ENCODE data around the gene CCBE1.

CCBE1 gene

DNA sequence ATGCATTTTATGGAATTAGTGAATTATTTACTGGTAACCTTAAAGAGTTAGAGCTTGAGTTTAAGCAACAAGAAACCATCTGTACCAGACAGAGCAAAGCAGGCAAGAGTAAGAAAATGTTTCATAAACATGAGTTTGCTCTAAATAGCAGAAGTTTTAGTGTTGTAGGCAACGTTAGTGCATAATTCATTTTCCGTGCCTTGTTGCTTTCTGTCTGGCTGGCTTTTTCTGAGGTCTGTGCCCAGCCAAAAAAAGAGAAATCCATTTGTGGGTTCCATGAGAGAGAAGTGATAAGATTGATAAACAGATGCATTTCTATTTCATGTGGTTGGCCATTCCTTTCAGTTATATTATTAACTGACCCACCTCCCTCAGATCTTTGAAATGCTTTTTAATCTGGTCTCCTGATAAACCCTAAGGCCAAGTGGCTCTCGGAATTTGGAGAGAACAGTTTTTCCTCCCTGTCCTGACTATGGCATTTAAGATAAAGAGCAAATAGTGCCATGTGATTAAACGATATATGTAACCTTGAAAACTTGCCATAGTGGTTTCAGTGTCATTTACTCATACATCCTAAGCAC is 198.6 kb downstream of the CCBE1 start:
- no peak for DNase-seq (ENCODE audit: low read depth in 2 of 2)

DNA sequence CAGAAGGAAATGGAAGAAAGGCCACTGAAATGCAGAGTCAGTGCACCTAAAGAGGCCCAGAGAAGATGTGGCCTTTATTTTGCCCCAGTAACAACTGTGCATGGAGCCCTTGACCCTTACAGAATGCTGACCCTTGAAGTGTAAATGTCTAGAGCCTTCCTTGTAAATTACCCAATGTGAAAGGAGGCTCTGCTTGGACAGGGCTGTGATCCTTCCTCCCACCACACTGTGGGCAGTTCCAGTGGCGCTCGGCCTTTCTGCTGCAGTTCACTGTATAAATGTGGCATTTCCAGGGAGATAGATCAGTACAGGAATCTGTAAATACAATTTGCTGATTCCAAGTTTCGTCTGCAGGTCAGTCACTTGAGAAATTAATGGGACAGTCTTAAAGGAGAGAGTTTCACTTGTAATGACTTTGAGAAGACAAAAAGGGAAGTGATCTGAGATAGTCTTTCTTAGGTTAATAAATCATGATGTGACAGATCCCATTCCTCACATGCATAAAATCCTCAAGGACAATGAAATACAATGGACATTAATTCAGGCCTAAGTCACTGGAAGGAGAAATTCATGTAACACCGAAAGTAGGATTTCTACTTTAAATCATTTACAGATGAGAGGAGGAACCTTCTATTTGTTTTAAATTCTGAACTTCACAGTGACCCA is 204.3 kb downstream of the CCBE1 start:
- DNase-seq (ENCODE audit: low read depth in 2 of 2): no peak

DNA sequence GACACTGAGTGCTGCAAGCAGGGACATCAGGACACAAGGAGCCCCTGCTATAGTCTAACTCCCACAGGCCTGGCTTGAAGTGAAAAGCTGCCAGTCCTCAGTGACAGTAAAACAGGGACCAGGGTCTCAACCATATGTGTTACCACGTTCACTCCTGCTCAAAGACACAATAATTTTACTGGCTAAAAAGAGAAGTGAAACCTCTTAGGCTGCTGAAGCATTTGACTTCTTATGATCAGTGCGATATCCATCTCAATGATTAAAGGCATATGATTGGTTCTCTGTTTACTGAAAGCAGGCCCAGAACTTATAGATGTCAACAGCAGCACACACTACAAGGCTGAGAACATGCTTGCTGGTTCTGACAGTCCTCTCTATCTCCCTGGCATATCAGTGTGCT is 208.3 kb downstream of the CCBE1 start:
- DNase-seq (ENCODE audit: low read depth in 2 of 2): no peak

DNA sequence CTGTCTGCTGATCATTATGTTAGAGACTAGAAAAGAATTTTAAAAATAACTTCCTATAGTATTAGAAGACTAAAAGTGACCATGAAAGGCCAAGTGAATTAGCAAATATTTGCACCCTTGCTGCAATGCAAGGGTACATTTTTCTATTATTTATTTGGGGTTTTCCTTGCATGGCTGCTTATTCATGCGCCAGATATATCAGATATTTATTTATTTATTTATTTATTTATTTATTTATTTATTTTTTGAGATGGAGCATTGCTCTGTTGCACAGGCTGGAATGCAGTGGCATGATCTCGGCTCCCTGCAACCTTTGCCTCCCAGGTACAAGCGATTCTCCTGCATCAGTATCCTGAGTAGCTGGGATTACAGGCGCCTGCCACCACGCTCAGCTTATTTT is 211.8 kb downstream of the CCBE1 start:
- no peak for DNase-seq (ENCODE audit: low read depth in 2 of 2)

DNA sequence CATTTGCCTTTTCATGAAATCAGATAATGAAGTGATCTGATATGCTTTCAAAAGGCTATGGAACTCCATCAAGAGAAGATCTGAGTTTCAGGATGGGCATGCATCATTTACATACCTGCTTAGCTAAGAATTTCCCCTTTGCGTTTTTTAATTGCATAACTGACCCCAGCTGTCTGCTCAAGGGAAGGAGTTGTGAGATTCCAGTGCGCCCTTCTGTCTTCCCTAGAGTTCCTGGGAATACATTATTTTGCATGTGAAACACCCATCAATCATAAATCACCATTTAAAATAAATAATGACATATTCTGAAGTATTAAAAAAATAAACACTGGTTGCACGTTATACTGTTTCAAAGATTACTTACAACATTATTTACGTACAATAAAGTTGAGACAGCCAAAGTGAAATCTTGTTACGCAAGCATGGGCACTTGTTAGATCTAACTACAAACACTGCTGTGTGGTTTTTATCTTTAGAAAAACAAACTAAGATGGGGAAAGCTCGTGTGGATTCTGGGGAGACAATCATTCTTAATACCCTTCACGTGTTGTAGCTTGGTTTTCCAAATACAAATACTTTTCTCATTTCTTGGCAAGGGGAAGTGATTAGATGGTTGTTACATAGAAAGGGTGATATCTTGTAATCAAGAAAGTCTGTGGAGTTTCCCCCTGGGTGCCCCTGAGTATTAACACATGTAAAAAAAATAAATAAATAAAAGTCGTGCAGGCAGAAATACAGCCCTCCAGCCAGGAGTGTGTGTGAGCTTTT is 212.5 kb downstream of the CCBE1 start:
- DNase-seq (ENCODE audit: low read depth in 2 of 2): no peak

DNA sequence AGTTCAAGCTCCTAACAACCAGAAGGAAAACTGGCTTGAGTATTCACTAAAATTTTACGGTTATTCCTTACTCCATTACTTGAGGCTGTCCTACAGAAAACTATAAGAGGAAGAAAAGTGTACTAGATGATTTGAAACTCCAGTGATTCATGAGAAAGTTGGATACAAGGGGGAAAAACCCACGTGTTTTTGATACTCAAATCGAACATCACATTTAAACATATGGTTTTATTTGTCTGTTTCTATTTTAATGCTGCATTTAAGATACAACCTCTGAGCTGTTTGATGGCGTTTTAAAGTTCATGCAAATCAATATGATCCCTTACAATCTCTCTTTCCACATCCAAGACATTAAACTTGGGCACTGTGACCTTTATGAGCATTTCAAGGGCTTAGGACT is 213.1 kb downstream of the CCBE1 start:
- DNase-seq (ENCODE audit: low read depth in 2 of 2): no peak

DNA sequence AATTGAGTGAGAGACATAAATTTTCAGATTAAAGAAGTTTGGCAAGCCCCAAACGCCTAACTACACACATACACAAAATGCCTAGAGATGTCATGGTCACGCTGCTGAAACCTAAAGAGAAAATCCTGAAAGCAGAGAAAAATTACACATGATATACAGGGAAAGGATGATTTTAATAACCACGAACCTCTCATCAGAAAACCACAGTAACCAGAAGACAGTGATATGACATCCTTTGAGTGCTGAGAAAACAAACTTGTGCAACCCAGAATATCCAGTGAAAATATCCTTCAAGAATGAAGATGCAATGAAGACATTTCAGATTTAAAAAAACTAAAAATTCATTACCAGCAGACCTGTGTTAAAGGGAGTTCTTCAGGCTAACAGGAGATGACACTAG is 215.8 kb downstream of the CCBE1 start:
- DNase-seq (ENCODE audit: low read depth in 2 of 2): no peak

DNA sequence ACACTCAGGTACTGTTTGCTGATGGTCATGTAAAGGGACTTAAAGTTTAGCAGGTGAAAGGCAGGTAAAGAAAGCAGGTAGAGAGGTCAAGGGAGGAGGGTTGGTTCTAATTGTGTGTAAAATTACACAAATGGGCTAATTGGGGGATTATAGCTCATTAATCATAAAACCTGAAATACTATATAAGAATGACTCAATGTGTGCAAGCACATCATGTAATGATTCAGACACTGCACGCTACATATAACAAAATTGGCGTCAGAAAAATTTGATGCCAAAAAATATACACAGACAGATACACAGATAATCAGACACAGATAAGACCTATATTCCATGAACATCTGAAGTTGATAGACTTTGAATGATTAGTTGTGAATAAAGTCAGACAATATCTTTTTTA is 217.4 kb downstream of the CCBE1 start:
- no peak for DNase-seq (ENCODE audit: low read depth in 2 of 2)

DNA sequence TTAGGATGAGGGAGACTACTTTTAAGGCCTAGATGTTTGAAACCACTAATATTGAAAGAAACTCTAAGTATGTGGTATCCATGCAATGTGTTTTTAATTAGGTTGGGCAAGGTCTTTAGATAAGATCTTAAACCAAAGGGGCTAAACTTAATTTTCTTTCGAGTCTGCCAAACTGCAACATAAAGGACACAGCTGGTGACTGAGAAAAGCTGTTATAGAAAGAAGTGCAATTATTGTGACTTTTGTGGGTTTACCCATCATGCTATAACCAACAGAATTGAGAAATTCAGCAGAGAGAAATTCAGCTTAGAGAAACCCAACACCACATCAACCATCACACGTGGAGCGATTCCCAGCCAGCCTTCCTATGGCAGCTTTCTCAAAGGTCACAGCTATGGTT is 218.6 kb downstream of the CCBE1 start:
- no peak for DNase-seq (ENCODE audit: low read depth in 2 of 2)

DNA sequence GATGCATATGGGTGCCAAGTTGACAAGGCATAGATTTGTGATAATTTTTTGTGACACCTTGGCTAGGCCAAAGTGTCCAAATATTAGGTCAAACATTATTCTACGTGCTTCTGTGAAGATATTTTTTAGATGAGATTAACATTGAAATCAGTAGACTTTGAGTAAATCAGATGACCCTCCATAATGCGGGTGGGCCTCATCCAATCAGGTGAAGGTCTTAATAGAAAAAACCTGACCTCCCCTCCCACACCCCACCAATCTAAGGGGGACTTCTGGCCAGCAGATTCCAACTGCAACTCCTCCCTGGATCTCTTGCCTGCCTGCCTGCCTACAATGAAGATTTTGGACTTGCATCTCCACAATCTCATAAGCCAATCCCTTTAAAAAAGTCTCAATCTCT is 219.4 kb downstream of the CCBE1 start:
- DNase-seq (ENCODE audit: low read depth in 2 of 2): no peak

DNA sequence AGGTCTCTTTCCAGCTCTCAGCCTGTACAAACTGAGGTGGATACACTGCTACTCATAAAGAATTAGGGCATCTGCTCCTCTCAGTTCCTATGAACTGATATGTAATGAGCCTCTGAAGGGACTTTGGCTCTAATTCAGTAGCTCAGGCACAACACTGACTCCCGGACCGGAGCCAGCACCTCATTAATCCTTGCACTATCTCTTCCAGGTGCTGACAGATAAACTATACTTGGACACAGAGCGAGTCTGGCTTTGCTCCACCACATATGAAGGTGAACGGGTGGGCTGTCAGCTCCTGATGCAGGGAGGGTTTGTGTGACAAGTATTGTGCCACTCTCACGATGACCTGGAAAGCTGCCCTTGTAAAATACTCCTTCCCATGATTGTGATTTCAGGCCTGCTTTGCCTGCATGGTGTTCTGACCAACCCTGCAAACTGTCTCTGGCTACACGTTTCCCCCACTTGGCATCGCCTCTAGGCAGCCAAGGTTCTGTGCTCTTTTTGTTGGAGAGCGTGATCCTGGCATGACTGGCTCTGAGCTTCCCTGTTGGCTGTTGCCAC is 226.6 kb downstream of the CCBE1 start:
- no peak for DNase-seq (ENCODE audit: low read depth in 2 of 2)

DNA sequence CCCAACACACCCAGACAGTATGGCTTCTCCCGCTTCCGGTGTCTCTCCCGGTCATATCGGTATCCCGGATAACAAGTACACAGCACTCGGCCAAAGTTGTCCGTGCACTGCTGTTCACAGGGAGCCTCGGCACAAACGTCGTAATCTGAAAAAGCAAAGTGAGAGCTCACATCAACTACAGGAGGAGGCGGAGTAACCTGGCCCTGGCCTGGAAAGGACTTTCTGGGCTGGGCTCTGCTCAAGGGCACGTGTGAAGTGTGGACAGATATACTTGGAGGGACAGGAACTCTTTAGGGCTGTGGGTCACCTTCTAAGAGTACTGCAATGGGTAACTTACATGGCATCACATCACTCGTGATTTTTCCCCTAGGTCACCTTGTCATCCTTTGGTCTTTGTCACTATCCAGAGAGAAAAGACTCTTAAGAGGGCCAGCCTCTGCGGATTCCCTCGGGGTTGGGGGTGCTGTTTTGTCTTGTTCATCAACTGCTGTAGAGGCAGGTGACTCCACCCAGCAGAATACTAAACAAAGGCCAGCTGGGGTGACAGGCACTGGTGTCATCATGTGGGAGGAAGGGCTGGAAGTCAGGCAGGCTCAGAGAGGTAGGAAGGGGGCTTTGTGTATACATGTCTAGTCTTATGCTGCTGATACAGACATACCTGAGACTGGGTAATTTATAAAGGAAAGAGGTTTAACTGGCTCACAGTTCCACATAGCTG is 227.6 kb downstream of the CCBE1 start:
- no peak for DNase-seq (ENCODE audit: low read depth in 2 of 2)

DNA sequence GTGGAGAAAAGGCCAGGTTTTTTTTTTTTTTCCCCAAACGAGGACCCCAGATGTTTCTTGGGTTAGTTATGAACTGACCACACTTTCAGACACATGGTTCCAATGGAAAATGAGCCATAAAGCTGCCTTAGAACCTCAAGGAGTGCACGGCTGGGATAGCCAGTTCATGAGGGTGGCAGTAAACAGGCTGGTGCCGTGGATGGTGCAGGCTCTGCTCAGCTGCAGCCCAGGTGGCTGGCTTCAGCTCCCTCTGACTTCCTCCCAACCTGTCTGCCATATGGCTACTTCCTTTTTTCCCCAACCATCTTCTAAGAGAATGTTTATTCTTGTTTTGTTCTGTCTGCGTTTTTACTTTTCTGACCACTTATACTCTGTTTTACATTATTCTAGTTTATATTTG is 228.4 kb downstream of the CCBE1 start:
- no peak for DNase-seq (ENCODE audit: low read depth in 2 of 2)

DNA sequence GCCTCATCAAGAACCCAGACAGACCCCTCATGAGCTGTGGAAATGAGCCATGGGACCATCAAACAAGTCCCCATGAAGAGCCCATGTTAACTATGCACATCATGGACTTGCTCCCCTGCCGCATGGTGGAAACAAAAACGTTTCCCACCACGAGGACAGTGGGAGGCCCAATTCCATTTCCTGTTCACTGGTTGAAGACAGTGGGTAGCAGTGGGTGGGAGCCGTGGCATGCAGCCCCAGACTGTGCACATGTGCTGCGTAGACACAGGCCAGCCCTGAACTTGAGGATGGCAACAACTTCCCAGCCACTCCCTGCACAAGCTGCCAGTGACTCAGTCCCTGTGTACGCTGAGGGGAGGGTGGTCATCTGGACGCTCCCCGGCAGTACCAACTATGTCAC is 229.7 kb downstream of the CCBE1 start:
- DNase-seq (ENCODE audit: low read depth in 2 of 2): no peak

DNA sequence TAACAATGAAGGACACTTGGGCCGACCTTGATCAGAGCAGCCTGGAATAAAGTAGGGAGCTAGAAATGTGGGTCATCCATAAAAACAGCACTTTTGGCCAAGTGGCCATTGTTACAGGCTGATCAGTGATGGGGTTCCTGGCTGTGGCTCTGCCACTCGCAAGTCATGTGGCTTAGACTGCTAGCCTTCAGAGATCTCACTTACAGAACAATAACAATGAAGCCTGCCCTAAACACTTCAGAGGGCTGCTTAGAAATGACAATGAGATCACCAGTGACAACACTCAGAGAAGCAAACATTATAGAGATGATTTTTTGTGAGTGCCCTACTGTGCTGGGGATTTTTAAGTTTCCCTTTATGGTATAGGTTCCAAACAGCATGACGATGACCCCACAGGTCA is 230.2 kb downstream of the CCBE1 start:
- no peak for DNase-seq (ENCODE audit: low read depth in 2 of 2)

DNA sequence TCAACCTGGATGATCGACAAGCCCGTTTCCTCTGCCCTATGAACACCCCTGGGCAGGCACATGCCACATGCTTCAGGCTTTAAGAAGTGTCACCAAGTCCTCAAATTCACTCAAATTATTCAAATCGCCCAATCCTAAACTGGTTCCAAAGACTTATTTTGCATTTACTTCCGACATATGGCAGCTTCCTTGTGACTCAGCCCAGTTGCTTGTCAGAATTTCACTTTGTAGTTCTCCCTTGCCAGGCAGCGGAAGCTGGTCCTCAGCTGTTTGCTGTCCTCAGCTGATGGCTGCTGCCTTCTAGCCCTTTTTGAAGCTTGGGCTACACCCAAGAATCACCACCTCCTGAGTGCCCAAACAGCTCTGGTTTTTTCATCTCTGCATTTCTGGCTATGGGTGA is 232.7 kb downstream of the CCBE1 start:
- DNase-seq (ENCODE audit: low read depth in 2 of 2): no peak

DNA sequence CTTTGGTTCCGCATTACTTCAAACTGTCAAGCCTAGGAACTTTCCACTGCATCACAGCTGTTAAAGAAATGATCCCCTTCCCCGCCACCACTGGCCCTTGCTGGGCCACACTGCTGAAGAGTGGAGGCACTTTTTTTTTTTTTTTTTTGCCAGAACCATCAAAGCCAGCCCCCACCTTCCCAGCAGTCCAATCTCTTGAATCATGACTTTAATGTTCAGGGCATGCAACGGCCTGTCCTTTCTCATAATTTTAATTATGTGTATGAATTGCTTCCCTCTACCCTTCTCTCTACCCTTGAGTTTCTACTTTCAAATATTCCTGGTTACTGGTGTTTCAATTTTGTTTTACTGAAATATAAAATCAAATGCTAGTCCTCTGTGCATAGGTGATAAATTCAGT is 236.1 kb downstream of the CCBE1 start:
- no peak for DNase-seq (ENCODE audit: low read depth in 2 of 2)

DNA sequence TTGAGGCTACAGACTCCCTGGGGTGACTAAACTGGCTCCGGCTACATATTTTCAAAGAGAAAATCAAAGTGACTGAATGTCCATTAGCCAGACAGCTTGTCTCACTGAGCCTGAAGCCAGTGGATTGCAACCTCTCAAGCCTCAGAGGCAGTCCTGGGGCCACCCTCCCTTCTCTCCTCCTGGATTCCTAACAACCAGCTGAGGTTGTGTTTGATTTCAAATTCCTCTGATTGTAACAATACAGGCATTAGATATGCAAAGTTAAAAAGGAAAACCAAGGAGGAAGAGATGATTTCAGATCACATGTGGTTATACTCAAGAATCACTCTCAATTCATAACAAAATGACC is 237.2 kb downstream of the CCBE1 start:
- no peak for DNase-seq (ENCODE audit: low read depth in 2 of 2)

DNA sequence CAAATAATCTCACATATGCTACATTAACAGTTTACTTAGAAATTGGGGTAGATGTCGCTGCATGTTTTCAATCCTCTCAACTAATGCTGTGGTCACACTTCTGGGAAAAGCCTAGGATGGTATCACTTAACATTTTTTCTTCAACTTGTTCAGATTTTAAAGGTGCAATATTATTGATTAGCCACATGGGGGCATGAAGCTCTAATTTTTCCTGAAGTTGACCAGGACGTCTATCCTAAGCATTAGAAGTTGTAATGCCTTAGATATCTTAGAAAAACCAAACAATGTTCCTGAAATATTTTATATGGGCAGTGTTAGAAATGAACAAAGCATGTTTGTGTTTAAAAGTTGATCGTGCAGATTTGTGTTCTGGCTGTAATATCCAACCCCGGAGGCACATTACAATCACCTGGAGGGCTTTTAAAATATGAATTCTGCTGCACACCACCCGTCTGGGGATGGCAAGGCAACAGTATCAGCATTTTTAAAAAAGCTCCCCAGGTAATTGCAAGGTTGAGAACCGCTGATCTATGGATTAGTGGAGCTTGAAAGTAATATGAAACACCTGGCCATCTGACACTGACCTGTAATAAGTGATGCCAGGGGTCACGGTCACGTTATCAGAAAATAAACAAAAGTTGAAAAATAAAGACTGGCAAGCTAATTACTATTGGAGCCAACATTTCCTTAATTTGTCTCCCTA is 237.7 kb downstream of the CCBE1 start:
- no peak for DNase-seq (ENCODE audit: low read depth in 2 of 2)

DNA sequence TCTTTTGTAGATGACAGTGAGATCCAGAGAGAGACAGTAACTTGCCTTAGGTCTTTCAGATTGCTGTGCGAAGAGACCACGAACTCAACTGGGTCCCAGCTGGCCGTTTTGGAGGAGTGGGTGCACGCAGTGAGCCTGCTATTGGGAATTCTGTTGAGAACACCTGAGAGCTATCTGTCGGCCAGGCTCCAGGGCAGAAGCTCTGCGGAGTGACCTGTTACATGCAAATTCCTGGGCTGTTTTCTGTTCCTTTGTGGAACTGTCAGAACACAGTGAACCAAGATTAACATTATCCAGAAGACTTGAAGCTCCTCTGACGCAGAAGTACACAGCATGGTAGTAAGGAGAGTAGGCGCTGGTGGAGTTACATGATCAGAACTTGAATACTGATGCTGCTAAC is 238.6 kb downstream of the CCBE1 start:
- DNase-seq (ENCODE audit: low read depth in 2 of 2): no peak

DNA sequence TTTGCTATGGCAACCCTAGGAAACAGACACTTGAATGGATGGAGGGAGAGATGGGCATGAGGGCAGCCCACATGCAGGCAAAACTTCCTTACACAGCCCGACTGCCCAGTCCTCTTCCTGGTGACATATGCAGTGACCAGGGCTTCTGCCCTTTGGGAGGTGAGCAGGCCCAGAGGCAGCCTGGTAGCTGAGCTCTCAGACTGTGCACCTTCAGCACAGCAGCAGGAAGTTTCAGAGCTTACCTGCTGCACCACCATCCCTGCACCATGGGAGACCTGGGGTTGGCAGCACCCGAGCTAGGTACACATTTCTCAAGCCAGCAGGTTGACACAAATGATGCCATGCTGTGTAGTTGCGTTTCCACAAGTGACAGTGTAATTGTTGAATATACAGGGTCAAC is 240.6 kb downstream of the CCBE1 start:
- DNase-seq (ENCODE audit: low read depth in 2 of 2): no peak

DNA sequence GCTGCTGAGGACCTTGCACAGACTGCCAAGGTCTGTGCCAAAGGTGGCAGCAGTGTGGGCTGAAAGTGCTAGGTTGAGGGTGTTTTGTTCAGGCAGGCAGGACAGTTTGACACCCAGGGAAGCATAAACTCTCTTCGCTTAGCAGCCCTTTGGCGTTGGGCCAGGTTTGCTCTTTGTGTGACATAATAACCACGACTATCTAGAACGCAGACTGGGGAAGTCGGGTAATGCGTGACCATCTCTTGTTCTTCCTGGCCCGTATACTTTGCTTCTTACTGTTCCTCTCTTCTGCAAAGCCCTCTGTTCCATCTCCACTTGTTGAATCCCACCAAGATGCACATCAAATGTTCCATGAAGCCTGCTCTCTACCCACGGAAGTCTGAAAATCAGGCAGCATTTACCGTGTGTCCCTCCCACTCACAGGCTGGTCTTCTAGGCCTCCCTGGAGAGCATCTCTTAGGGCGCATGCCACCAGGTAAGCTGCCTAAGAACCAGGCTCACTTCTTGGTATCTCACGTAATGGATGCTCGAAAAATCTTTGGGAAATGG is 241.4 kb downstream of the CCBE1 start:
- DNase-seq (ENCODE audit: low read depth in 2 of 2): no peak
